H1 (cell line): ENCODE measurements around the gene DOC2A. TPM values are rescaled to one million over a fixed set of nuclear protein-coding genes. Genes with fewer than 3 reads are reported as not detected.

Experiments used
- ATF3 ChIP-seq: IDR thresholded peaks from 2 replicates; pipeline ENCODE4 v1.6.1; 2011; ENCODE audit warnings: low read depth, mild to moderate bottlenecking, low read length; ENCODE audit not compliant: insufficient read depth
- BACH1 ChIP-seq: IDR thresholded peaks from 2 replicates; pipeline ENCODE4 v1.6.1; 2012; ENCODE audit warnings: low read length, improper control_type of control experiment
- CBX5 ChIP-seq: fragments of 300-800, 300-1000 bp; sonication (generic); IDR thresholded peaks from 2 replicates; pipeline ENCODE4 v1.7.1; 2016; ENCODE audit warnings: antibody characterized with exemption, low read length, low read depth
- CEBPB ChIP-seq: IDR thresholded peaks from 2 replicates; pipeline ENCODE4 v1.6.1; 2012; ENCODE audit warnings: low read depth, low read length
- CHD2 ChIP-seq: IDR thresholded peaks from 2 replicates; pipeline ENCODE4 v1.6.1; 2012; ENCODE audit warnings: low read length, improper control_type of control experiment
- EP300 ChIP-seq, 2 experiments: IDR thresholded peaks; 1 replicate in 1 of 2; 2 replicates in 1 of 2; pipeline ENCODE4 v1.6.1; 2011 to 2012; ENCODE audit warnings: low read depth in 2 of 2, low read length in 2 of 2, mild to moderate bottlenecking in 2 of 2, borderline replicate concordance in 1 of 2, inconsistent platforms in 1 of 2, moderate library complexity in 1 of 2
- HDAC6 ChIP-seq: IDR thresholded peaks from one replicate; pipeline ENCODE4 v1.7.1; 2012; ENCODE audit warnings: low read depth, mild to moderate bottlenecking, inconsistent platforms, low read length, moderate library complexity
- KDM4A ChIP-seq: IDR thresholded peaks from one replicate; pipeline ENCODE4 v1.7.1; 2012; ENCODE audit warnings: low read depth, mild to moderate bottlenecking, moderate library complexity, low read length, inconsistent platforms; ENCODE audit not compliant: severe bottlenecking
- SIN3A ChIP-seq, 2 experiments: IDR thresholded peaks in 1 of 2; conservative IDR thresholded peaks in 1 of 2; 2 replicates each; pipeline ENCODE4 v1.6.1; 2011 to 2012; ENCODE audit warnings: low read length in 2 of 2, improper control_type of control experiment in 1 of 2, low read depth in 1 of 2, mild to moderate bottlenecking in 1 of 2
- SRF ChIP-seq: IDR thresholded peaks from 2 replicates; pipeline ENCODE4 v1.6.1; 2011; ENCODE audit warnings: mild to moderate bottlenecking, low read depth, low read length, moderate library complexity
- polyA plus RNA-seq, 7 experiments: library from polyadenylated mRNA; depleted of rRNA in 3 of 7; stranded (reverse) in 5 of 7; unstranded in 2 of 7; fragments of >200 nt in 5 of 7; fragments of 200-250 nt in 2 of 7; gene quantifications; 1 replicate in 5 of 7; 2 replicates in 1 of 7; 4 replicates in 1 of 7; pipeline versions ENCODE4 v1.2.1 to v1.2.3, GENCODE V29; 2011 to 2013; ENCODE audit warnings: missing spikeins in 2 of 7, mixed read lengths in 2 of 7
- total RNA-seq: library from RNA; stranded (reverse); fragmentation: NEBNext Ultra II Directional; extraction: Animal tissue kit (Norgen Biotek cat#: 25700); gene quantifications from 2 replicates; pipeline ENCODE4 v1.2.1, GENCODE V29; 2021
- TF ChIP-seq, protein P1 (sequence below): IDR thresholded peaks from 2 replicates; pipeline ENCODE4 v1.6.1; 2011; ENCODE audit warnings: low read length, improper control_type of control experiment

The DOC2A gene
- total and polyA plus RNA-seq, 2 of the 8 experiments (the other 6 are each of a cell fraction or from before 2014, with no cell fraction given): 13.9 to 20.7 TPM

GRCh38 chr16:30052671-30053372 lies 42.0 kb upstream of the DOC2A start (continued):
- TF ChIP-seq SRF (peak; percentile 31; the same call in 1 of the 2 replicates), ATF3 (no peak), BACH1 (0 out of 2 replicates have a peak, but pooled peaks have one; percentile 34), SIN3A (conservative IDR thresholded peaks at IDR 0.05 in 1 of 2, IDR thresholded peaks at IDR 0.05 in 1 of 2; ENCODE audit: low read depth in 1 of 2, low read length in 2 of 2) (peak; percentile 93 to 98), KDM4A (peak; percentile 41), CBX5 (no peak), CEBPB (peak; percentile 53; the same call in 1 of the 2 replicates), CHD2 (peak; percentile 81), HDAC6 (no peak), EP300 (IDR thresholded peaks at IDR 0.05; ENCODE audit: borderline replicate concordance in 1 of 2, low read depth in 2 of 2, low read length in 2 of 2) (peak in 1 of 2 experiments; percentile 51; a peak in 1 of 3 replicates)
- TF ChIP-seq, protein P1, sequence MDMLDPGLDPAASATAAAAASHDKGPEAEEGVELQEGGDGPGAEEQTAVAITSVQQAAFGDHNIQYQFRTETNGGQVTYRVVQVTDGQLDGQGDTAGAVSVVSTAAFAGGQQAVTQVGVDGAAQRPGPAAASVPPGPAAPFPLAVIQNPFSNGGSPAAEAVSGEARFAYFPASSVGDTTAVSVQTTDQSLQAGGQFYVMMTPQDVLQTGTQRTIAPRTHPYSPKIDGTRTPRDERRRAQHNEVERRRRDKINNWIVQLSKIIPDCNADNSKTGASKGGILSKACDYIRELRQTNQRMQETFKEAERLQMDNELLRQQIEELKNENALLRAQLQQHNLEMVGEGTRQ: no peak
